ENCODE measurements around the gene KLRG1. TPM values are rescaled to one million over a fixed set of nuclear protein-coding genes. Genes with fewer than 3 reads are reported as not detected.

The KLRG1 gene
- total and polyA plus RNA-seq, 9 donors, result 1.6 to 2.9 (median 2.6) TPM

DNA sequence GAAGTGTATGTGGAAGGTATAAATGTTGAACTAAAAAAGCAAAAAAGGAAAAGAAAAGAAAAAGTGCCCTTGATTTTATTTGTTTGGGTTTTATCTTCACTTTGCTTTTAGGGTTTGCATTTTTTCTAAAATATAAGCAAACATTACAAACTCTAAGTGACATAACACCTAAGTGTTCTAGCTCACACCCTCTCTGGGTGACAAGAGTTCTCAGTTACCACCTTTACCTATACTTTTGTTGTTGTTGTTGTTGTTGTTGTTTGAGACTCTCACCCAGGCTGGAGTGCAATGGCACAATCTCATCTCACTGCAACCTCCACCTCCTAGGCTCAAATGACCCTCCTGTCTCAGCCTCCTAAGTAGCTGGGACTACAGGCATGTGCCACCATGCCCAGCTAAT, 13.0 kb downstream of the KLRG1 start:
- Histone ChIP-seq H3K4me1 (ENCODE audit: control insufficient read depth, insufficient read depth, low read length) (no peaks in the 10 kb centered on the region), H3K27ac (ENCODE audit: low read length) (no peak overlapping the region)
- DNase-seq, result no peak

DNA sequence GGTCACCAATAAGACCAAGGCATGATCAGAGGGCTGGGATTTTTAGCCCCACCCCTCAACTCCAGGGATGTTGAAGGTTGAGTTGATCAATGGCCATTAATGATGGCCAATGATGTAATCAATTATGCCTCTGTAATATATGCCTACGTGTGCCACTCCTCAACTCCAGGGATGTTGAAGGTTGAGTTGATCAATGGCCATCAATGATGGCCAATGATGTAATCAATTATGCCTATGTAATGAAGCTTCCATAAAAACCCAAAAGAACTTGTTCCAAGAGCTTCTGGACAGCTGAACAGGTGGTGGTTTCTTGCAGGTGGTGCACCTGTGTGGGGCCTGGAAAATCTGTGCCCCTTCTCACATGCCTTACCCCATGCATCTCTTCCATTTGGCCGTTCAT, 33.2 kb downstream of the KLRG1 start:
- no peaks in the 10 kb centered on the region for H3K27me3 ChIP-seq (ENCODE audit: control insufficient read depth, insufficient read depth, low read length)
- no CpG with 5 or more reads among the region's 2 CpGs for WGBS (ENCODE audit: insufficient coverage)

More for the DNA sequence above, 13.0 kb downstream of the KLRG1 start:
- Histone ChIP-seq H3K4me3 (ENCODE audit: low read length) (no peak overlapping the region), H3K27me3 (ENCODE audit: control insufficient read depth, insufficient read depth, low read length) (no peaks in the 10 kb centered on the region), H3K9me3 (replicated peaks; ENCODE audit: control insufficient read depth, low read depth, low read length) (no peaks in the 10 kb centered on the region), H3K36me3 (ENCODE audit: control insufficient read depth, insufficient read depth, low read length) (no peaks in the 10 kb centered on the region)

DNA sequence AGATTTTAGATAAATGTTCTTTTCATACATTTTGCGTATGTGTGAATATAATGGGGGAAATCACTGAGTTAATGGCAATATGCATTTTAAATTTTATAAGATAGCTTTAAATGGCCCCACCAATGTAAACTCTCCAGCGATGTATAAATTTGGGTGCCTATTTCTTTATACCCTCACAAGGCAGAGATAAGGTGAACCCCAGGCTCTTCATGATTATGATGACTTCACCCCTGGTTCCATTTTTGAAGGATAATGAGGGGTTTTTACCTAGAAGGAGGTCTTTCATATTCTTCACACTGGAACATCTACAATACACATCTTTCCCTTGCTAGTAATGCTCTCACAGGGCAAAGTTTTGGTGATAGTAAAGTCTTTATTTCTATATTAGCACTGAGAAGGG, 35.2 kb downstream of the KLRG1 start:
- H3K9me3 ChIP-seq (replicated peaks; ENCODE audit: control insufficient read depth, low read depth, low read length), result no peaks in the 10 kb centered on the region
- H3K27ac ChIP-seq (ENCODE audit: low read length), result no peak overlapping the region
- no peaks in the 10 kb centered on the region for H3K4me1 ChIP-seq (ENCODE audit: control insufficient read depth, insufficient read depth, low read length)
- no peaks in the 10 kb centered on the region for H3K27me3 ChIP-seq (ENCODE audit: control insufficient read depth, insufficient read depth, low read length)
- no CpG with 5 or more reads among the region's 2 CpGs for WGBS (ENCODE audit: insufficient coverage)
- H3K36me3 ChIP-seq (ENCODE audit: control insufficient read depth, insufficient read depth, low read length), result no peaks in the 10 kb centered on the region
- DNase-seq, result no peak
- H3K4me3 ChIP-seq (ENCODE audit: low read length), result no peak overlapping the region

More for the DNA sequence above, 33.2 kb downstream of the KLRG1 start:
- H3K36me3 ChIP-seq (ENCODE audit: control insufficient read depth, insufficient read depth, low read length), result no peaks in the 10 kb centered on the region
- H3K27ac ChIP-seq (ENCODE audit: low read length), result no peak overlapping the region
- H3K4me3 ChIP-seq (ENCODE audit: low read length), result no peak overlapping the region
- peaks cover 4% of the 10 kb centered on the region for H3K9me3 ChIP-seq (replicated peaks; ENCODE audit: control insufficient read depth, low read depth, low read length)
- no peak for DNase-seq
- H3K4me1 ChIP-seq (ENCODE audit: control insufficient read depth, insufficient read depth, low read length), result no peaks in the 10 kb centered on the region

DNA sequence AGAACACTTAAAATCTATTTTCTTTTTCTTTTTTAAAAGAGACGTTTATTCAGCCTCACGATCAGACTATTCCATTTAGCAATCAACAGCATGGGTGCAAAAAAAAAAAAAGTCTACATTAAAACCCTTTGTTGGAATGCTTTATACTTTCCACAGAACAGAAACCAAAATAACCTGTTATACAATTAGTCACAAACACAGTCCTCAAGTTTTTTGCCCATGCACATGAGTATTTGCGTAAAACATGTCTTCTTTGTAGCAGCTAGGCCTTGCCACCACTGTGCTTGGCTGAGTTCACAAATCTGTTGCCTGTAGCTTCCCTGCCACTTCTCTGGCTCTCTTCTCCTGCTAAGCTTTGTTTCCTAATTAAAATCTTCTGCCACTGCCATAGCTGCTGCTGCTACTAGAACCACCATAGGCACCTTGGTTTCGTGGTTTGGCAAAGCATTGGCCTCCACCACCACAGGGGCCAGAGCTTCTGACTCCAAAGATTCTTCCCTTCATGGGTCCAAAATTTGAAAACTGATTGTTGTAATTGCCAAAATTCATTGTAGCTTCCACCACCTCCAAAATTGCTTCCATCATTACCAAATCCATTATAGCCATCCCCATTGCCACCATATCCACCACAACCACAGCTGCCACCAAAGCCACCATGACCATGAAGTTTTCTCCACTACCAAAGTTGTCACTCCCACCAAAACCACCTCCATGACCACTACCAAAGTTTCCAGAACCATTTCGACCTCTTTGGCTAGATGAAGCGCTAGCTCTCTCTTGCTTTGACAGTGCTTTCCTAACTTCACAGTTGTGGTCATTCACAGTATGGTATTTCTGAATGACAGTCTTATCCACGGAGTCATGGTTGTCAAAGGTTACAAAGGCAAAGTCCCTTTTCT, 38.1 kb downstream of the KLRG1 start:
- DNase-seq, result no peak
- 94% methylated on average over 6 of the region's 7 CpGs for WGBS (ENCODE audit: insufficient coverage)
- Histone ChIP-seq H3K36me3 (ENCODE audit: control insufficient read depth, insufficient read depth, low read length) (no peaks in the 10 kb centered on the region), H3K4me3 (ENCODE audit: low read length) (no peak overlapping the region), H3K4me1 (ENCODE audit: control insufficient read depth, insufficient read depth, low read length) (no peaks in the 10 kb centered on the region), H3K9me3 (replicated peaks; ENCODE audit: control insufficient read depth, low read depth, low read length) (no peaks in the 10 kb centered on the region), H3K27me3 (ENCODE audit: control insufficient read depth, insufficient read depth, low read length) (no peaks in the 10 kb centered on the region), H3K27ac (ENCODE audit: low read length) (no peak overlapping the region)

DNA sequence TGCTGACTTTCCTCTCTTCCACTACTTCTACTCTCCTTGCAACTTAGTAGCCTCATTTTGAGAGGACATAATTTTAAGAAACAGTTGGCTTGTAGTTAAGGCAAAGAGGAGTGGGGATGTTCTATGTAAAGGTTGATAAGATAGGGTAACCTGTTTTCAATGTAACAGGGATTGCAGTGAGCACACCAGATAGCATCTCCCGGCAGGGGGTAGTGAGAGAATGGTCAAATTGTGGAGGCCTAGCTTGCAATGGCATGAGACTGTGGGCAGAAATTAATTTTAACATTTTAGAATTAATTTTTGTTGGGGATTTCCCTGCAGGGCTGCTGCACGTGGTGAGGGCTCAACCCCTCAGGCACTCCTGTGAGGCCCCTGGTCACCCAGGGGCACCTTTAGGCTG, 41.4 kb downstream of the KLRG1 start:
- Histone ChIP-seq H3K4me1 (ENCODE audit: control insufficient read depth, insufficient read depth, low read length) (no peaks in the 10 kb centered on the region), H3K4me3 (ENCODE audit: low read length) (no peak overlapping the region), H3K27ac (ENCODE audit: low read length) (no peak overlapping the region), H3K36me3 (ENCODE audit: control insufficient read depth, insufficient read depth, low read length) (no peaks in the 10 kb centered on the region), H3K9me3 (replicated peaks; ENCODE audit: control insufficient read depth, low read depth, low read length) (no peaks in the 10 kb centered on the region), H3K27me3 (ENCODE audit: control insufficient read depth, insufficient read depth, low read length) (no peaks in the 10 kb centered on the region)
- 63% methylated on average over 2 of the region's 2 CpGs for WGBS (ENCODE audit: insufficient coverage)
- DNase-seq, result no peak

DNA sequence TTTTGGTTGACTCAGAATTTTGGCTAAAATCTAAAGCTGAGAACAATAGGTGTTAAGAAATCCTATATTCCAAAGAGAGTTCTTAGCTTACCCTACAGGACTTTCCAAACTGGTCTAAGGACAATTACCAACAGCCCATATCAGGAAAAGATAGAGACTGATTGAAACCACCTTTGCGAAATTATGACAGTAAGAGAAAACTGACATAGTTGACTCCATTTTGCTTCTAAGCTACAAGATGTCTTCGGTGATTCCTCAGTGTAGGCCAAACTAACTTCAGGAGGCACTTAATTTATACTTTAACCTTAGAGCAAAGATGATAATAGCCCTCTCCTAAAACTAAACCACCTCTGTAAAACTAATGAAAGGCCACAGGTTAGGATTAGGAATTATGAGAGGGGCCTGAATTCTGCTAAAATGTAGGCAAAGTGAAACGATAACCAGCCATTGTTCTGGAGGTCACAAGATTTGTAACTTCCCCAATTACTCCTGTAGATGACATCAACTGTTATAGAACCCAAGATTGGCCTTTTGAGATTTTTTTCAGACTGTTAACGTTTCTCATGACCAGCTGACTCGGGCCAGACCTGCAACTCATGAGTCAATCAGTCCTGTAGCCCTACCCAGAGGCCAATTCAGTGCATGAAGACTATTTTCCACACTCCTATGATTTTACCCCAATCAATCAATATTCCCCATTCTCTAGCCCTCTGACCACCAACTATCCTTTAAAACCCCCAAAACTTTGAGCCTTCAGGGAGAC, 43.0 kb downstream of the KLRG1 start:
- H3K27me3 ChIP-seq (ENCODE audit: control insufficient read depth, insufficient read depth, low read length), result no peaks in the 10 kb centered on the region
- H3K4me1 ChIP-seq (ENCODE audit: control insufficient read depth, insufficient read depth, low read length), result no peaks in the 10 kb centered on the region
- no peak for DNase-seq
- H3K36me3 ChIP-seq (ENCODE audit: control insufficient read depth, insufficient read depth, low read length), result no peaks in the 10 kb centered on the region
- H3K27ac ChIP-seq (ENCODE audit: low read length), result no peak overlapping the region
- H3K9me3 ChIP-seq (replicated peaks; ENCODE audit: control insufficient read depth, low read depth, low read length), result no peaks in the 10 kb centered on the region
- WGBS (ENCODE audit: insufficient coverage), result 66% methylated on average over 3 of the region's 5 CpGs
- H3K4me3 ChIP-seq (ENCODE audit: low read length), result no peak overlapping the region

DNA sequence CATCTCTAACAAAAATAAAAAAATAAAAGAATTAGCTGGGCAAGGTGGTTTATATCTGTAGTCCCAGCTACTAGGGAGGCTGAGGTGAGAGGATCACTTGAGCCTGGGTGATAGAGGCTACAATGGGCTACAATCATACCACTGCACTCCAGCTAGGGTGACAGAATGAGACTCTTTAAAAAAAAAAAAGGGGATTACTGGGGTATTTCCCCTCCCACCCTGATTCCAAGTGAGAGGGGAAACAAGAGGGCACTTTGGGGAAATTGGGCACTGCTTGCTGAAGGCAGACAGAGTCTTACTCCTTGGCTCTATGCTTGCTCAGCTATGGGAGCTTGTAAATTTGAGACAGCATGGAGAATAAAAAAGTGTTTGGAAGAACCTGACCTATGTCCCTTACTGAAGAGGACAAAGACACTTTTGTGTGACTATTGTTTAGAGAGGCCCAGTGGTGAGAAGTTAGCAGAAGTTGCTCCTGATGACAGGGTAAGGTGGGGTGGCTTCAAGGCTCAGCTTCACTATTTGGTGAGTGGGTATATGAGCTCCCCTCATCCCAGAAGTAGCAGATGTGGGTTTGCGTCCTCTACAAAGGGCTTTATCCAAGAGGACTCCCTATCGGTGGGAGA, 44.0 kb downstream of the KLRG1 start:
- no peak overlapping the region for H3K27ac ChIP-seq (ENCODE audit: low read length)
- H3K27me3 ChIP-seq (ENCODE audit: control insufficient read depth, insufficient read depth, low read length), result no peaks in the 10 kb centered on the region
- H3K4me1 ChIP-seq (ENCODE audit: control insufficient read depth, insufficient read depth, low read length), result no peaks in the 10 kb centered on the region
- H3K4me3 ChIP-seq (ENCODE audit: low read length), result no peak overlapping the region
- no peak for DNase-seq
- no CpG with 5 or more reads among the region's 2 CpGs for WGBS (ENCODE audit: insufficient coverage)
- H3K36me3 ChIP-seq (ENCODE audit: control insufficient read depth, insufficient read depth, low read length), result no peaks in the 10 kb centered on the region
- no peaks in the 10 kb centered on the region for H3K9me3 ChIP-seq (replicated peaks; ENCODE audit: control insufficient read depth, low read depth, low read length)

DNA sequence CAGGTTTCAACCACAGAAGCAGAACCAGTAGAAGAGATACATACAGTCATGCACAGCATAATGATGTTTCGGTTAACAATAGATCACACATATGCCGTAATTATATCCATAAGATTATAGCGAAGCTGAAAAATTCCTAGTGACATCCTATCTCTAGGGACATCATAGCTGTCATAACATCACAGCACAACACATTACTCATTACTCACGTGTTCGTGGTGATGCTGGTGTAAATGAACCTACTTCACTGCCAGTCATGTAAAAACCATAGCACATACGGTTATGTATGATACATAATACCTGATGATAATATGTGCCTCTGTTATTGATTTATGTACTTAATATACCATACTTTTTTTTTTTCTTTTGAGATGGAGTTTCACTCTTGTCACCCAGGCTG, 44.7 kb downstream of the KLRG1 start:
- Histone ChIP-seq H3K27ac (ENCODE audit: low read length) (no peak overlapping the region), H3K27me3 (ENCODE audit: control insufficient read depth, insufficient read depth, low read length) (no peaks in the 10 kb centered on the region), H3K4me3 (ENCODE audit: low read length) (no peak overlapping the region), H3K4me1 (ENCODE audit: control insufficient read depth, insufficient read depth, low read length) (no peaks in the 10 kb centered on the region), H3K36me3 (ENCODE audit: control insufficient read depth, insufficient read depth, low read length) (no peaks in the 10 kb centered on the region), H3K9me3 (replicated peaks; ENCODE audit: control insufficient read depth, low read depth, low read length) (no peaks in the 10 kb centered on the region)
- DNase-seq, result no peak
- WGBS (ENCODE audit: insufficient coverage), result no CpG with 5 or more reads among the region's 6 CpGs

DNA sequence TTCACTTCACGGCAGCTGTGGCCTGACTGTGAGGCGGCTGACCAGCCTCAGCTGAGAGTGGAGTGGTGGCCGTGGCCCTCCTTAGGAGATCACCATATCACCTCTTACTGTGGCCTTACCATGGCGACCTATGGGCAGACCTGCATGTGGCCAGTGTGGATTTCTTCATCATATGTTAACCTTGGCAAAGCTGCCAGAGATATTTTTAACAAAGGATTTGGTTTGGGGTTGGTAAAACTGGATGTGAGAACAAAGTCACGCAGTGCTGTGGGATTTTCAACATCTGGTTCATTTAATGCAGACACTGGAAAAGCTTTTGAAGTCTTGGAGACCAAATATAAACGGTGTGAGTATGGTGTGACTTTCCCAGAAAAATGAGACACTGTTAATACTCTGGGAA, 46.9 kb downstream of the KLRG1 start:
- H3K27me3 ChIP-seq (ENCODE audit: control insufficient read depth, insufficient read depth, low read length), result no peaks in the 10 kb centered on the region
- no peak overlapping the region for H3K4me3 ChIP-seq (ENCODE audit: low read length)
- no peak for DNase-seq
- WGBS (ENCODE audit: insufficient coverage), result 40% methylated on average over 1 of the region's 6 CpGs
- H3K4me1 ChIP-seq (ENCODE audit: control insufficient read depth, insufficient read depth, low read length), result no peaks in the 10 kb centered on the region
- no peaks in the 10 kb centered on the region for H3K36me3 ChIP-seq (ENCODE audit: control insufficient read depth, insufficient read depth, low read length)
- no peaks in the 10 kb centered on the region for H3K9me3 ChIP-seq (replicated peaks; ENCODE audit: control insufficient read depth, low read depth, low read length)
- no peak overlapping the region for H3K27ac ChIP-seq (ENCODE audit: low read length)

DNA sequence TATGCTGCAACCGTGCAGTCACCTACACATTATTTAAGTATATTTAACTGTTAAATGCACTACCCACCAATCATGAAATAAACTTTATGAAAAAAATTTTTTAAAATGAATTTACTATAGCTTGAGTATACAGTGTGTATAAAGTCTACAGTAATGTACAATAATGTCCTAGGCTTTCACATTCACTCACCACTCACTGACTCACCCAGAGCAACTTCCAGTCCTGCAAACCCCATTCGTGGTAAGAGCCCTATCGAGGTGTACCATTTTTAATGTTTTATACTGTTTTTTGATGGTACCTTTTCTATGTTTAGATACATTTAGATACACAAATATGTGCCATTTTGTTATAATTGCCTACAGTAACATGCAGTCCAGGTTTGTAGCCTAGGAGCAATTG, 48.1 kb downstream of the KLRG1 start:
- no peaks in the 10 kb centered on the region for H3K27me3 ChIP-seq (ENCODE audit: control insufficient read depth, insufficient read depth, low read length)
- no peaks in the 10 kb centered on the region for H3K36me3 ChIP-seq (ENCODE audit: control insufficient read depth, insufficient read depth, low read length)
- DNase-seq, result no peak
- H3K9me3 ChIP-seq (replicated peaks; ENCODE audit: control insufficient read depth, low read depth, low read length), result no peaks in the 10 kb centered on the region
- H3K4me3 ChIP-seq (ENCODE audit: low read length), result no peak overlapping the region
- H3K4me1 ChIP-seq (ENCODE audit: control insufficient read depth, insufficient read depth, low read length), result no peaks in the 10 kb centered on the region
- H3K27ac ChIP-seq (ENCODE audit: low read length), result no peak overlapping the region
- WGBS (ENCODE audit: insufficient coverage), result no CpG with 5 or more reads among the region's 3 CpGs

Data from muscle of leg (tissue), 11 donors.